ENCODE data around the gene RAB3IL1. TPM values are rescaled to one million over a fixed set of nuclear protein-coding genes. Genes with fewer than 3 reads are reported as not detected.
A peak's percentile ranks its signal among the peaks of the same experiment; 100 is the strongest.

RAB3IL1 gene
- total RNA-seq, 1 donor from 2014 or later = 10.7 TPM

GRCh38 chr11:61868571-61869428 lies 48.6 kb downstream of the RAB3IL1 start:
- no peak for DNase-seq (ENCODE audit: low read depth in 2 of 2)

DNA sequence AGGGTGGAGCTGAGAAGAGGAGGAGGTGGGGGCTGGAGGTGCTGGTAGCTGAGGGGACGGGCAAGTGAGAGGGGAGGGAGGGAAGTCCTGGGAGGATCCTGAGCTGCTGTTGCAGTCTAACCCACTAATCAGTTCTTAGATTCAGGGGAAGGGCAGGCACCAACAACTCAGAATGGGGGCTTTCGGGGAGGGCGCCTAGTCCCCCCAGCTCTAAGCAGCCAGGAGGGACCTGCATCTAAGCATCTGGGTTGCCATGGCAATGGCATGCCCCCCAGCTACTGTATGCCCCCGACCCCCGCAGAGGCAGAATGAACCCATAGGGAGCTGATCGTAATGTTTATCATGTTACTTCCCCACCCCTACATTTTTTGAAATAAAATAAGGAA lies 50.4 kb downstream of the RAB3IL1 start:
- DNase-seq (ENCODE audit: low read depth in 2 of 2) = no peak

DNA sequence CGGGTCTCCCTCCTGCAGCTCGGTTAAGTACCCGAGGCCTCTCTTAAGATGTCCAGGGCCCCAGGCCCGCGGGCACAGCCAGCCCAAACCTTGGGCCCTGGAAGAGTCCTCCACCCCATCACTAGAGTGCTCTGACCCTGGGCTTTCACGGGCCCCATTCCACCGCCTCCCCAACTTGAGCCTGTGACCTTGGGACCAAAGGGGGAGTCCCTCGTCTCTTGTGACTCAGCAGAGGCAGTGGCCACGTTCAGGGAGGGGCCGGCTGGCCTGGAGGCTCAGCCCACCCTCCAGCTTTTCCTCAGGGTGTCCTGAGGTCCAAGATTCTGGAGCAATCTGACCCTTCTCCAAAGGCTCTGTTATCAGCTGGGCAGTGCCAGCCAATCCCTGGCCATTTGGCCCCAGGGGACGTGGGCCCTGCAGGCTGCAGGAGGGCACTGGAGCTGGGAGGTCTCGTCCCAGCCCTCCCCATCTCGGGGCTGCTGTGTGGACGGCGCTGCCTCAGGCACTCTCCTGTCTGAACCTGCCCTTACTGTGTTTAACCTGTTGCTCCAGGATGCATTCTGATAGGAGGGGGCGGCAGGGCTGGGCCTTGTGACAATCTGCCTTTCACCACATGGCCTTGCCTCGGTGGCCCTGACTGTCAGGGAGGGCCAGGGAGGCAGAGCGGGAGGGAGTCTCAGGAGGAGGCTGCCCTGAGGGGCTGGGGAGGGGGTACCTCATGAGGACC lies 51.0 kb downstream of the RAB3IL1 start:
- no peak for DNase-seq (ENCODE audit: low read depth in 2 of 2)

DNA sequence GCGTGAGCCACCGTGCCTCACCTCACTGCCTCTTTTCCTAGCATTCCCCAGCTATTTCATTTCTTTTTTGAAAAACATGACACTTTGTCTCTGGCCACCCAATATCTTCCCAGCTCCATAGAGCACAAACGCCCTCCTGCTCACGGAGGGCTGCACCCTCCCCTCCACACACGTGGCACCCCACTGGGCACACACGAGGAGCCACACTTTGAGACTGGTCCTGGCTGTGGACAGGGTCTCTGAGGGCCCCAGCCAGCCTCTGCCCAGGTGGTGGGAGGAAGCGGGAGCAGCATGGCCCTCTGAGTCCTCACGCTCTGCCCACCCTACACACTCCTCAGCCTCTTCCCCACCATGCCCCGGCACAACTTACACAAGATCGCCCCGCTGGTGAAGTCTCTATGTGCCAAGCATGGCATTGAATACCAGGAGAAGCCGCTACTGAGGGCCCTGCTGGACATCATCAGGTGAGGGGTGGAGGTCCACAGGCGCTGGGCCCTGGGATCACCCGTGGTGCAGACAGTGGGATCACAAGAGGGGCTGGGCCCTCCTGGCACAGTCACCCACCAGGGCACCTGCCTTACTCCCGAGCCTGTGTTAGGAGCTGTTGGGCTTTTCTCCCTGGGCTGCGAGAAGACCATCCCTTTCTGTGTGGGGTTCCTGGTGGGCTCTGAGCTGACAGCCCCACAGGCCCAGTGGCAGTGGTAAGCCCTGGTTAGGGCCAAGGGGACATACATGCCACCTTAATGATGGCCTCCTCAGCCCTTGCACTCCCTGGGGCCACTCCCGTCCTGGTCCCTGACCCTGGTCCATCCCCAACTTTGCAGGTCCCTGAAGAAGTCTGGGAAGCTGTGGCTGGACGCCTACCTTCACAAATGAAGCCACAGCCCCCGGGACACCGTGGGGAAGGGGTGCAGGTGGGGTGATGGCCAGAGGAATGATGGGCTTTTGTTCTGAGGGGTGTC lies 52.3 kb downstream of the RAB3IL1 start:
- no peak for DNase-seq (ENCODE audit: low read depth in 2 of 2)

- no peak for DNase-seq (ENCODE audit: low read depth in 2 of 2)
Measured at GRCh38 chr11:61863548-61864081, 53.8 kb downstream of the RAB3IL1 start.

- no peak for DNase-seq (ENCODE audit: low read depth in 2 of 2)
Measured at GRCh38 chr11:61862714-61863547, 54.4 kb downstream of the RAB3IL1 start.

GRCh38 chr11:61861634-61862033 lies 55.7 kb downstream of the RAB3IL1 start:
- no peak for DNase-seq (ENCODE audit: low read depth in 2 of 2)

DNA sequence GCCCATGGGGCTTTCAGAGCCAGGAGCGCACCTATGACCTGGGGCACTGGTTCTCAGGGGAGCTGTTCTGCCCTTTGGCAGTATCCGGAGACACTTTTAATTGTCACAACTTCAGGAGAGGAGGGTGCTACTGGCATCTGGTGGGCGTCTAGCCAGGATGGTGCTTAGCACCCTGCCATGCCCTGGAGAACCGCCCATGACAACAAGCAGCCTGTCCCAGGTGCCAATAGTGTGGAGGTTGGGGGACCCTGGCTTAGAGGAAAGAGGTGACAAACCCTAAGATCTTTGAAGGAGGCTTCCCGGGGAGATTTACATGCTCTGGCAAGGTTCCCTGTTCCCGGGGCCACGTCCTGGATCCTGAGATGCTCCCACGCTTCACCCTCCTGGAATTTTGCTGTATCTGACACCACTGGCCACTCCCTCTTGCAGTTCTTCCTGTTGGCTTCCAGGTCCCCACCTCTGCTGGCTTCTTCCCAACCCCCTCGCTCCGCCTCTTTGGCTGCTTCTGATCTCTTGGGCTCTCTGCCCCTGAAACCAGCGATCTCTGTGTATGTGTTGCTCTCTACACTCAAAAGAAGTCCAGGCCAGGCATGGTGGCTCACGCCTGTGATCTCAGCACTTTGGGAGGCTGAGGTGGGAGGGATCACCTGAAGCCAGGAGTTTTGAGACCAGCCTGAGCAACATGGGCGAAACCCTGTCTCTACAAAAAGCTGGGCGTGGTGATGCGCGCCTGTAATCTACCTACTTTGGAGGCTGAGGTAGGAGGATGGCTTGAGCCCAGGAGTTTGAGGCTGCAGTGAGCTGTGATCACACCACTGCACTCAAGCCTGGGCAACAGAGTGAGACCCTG lies 57.1 kb downstream of the RAB3IL1 start:
- peak; percentile 35 to 62 for DNase-seq (ENCODE audit: low read depth in 2 of 2)

- no peak for DNase-seq (ENCODE audit: low read depth in 2 of 2)
Measured at GRCh38 chr11:61855939-61856680, 61.3 kb downstream of the RAB3IL1 start.

DNA sequence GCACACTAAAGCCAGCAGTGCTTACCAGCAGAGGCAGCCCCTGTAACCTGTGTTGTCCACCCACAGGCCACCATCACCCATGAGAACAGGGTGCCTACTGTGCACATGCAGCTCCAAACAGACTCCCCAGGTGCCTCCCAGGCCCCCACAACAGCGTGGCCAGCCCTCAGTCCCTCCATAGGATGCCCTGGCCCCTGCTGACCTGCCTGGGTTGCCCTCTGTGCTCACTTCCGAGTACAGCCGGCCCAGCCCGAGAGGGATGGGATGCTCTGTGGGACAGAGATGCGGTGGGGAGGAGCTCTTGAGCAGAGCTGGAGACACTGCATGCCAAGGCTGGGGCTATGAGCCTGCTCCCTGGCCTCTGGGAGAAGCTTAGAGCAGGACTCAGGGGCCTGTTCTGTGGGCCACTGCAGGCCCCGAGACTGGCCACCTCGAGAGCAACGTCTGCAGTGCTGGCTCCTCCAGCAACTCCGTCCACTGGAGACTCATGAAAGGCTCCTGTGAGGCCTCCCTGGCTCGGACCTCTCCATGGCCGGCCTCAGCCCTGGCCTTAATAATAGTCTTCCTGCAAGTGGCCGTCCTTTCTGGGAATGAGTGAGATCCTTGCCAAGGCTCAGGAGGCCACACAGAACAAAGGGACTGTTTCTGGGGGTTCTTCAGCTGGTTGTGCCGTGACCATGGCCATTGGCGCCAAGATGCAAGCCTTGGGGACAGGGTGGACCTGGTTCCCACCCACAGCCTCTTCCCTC lies 62.2 kb downstream of the RAB3IL1 start:
- no peak for DNase-seq (ENCODE audit: low read depth in 2 of 2)

- no peak for DNase-seq (ENCODE audit: low read depth in 2 of 2)
Measured at GRCh38 chr11:61854206-61854895, 63.0 kb downstream of the RAB3IL1 start.

DNA sequence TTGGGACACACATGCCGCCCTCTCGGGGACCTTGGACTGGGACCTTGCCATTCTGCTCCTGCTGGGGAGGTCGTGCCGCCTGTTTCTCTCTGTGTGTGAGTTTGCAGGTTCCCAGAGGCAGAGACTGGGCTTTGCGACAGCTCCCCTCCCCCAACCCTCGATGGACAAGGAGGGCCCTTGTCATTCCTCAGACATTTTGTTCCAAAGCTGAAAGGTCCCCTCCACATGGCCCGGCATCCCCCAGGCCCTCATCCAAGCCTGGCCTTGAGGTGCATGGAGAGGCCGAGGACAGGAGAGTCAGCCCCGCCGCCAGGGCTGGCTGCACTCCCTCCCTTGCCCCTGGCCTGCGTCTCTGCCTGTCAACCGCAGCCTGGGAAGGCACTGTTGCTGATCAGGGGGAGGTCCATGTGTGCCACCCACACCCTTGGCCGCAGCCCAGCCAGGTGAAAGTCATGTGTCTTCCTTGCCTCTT lies 63.6 kb downstream of the RAB3IL1 start:
- no peak for DNase-seq (ENCODE audit: low read depth in 2 of 2)

- DNase-seq (ENCODE audit: low read depth in 2 of 2) = no peak
Measured at GRCh38 chr11:61851900-61852295, 65.5 kb downstream of the RAB3IL1 start.

DNA sequence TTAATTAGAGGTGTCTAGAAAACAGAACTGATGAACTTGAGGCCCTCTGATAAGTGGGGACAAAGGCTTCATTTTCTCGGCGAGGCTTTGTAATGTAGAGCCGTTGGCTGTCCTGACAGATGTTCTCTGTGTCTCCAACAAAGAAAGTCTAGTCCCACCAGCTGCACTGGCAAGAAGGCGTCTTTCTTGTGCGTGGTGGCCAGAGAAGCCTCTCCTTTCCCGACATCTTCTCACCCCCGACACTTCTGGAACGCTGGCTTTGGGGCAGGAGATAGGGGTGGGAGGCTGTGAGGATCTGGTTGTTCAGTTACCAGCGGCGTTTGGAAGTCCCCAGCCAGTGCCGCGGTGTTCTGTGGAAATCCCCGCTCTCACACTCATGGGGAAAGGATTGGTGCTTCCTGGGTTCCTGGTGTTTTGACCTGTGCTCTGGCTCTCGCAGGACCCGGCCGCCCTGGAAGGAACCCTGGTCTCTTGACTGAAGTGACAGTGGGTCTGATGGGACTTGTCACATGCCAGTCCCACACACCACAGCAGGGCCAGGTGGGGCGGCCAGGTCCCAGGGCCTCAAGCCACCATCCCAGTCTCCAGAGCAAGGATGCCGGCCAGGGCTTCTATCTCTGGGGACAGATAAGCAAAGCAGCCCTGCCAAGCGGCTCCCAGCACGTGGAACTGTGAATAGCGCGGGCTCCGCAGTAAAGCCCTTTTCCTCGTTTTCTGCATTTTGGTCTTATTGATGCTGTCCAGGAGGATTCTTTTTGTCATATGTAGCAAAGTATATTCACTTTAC lies 66.1 kb downstream of the RAB3IL1 start:
- no peak for DNase-seq (ENCODE audit: low read depth in 2 of 2)

GRCh38 chr11:61850687-61851086 lies 66.7 kb downstream of the RAB3IL1 start:
- no peak for DNase-seq (ENCODE audit: low read depth in 2 of 2)

GRCh38 chr11:61848631-61849030 lies 68.7 kb downstream of the RAB3IL1 start:
- no peak for DNase-seq (ENCODE audit: low read depth in 2 of 2)
